Chondrocyte (in vitro differentiated cells): ENCODE results near the gene C1QTNF5. TPM values are rescaled to one million over a fixed set of nuclear protein-coding genes. Genes with fewer than 3 reads are reported as not detected.

Experiments
- DNase-seq: peaks from one replicate; pipeline ENCODE4 v3.0.0; 2021; ENCODE audit warnings: mixed read lengths, low spot score
- H3K27ac Mint-ChIP-seq: one replicate; pipeline ENCODE4 v1.8.0; 2021; ENCODE audit warnings: mild to moderate bottlenecking, moderate library complexity, mixed read lengths; ENCODE audit not compliant: unreplicated experiment
- H3K27me3 Mint-ChIP-seq: 2 replicates; pipeline ENCODE4 v1.8.0; 2021; ENCODE audit warnings: low read depth, mixed read lengths
- H3K36me3 Mint-ChIP-seq: 2 replicates; pipeline ENCODE4 v1.8.0; 2021; ENCODE audit warnings: low read depth, mixed read lengths
- H3K4me1 Mint-ChIP-seq: 2 replicates; pipeline ENCODE4 v1.8.0; 2021; ENCODE audit warnings: low read depth, mild to moderate bottlenecking, mixed read lengths
- H3K4me3 Mint-ChIP-seq: one replicate; pipeline ENCODE4 v1.8.0; 2021; ENCODE audit warnings: mild to moderate bottlenecking, moderate library complexity, mixed read lengths; ENCODE audit not compliant: unreplicated experiment
- H3K9me3 Mint-ChIP-seq: 2 replicates; pipeline ENCODE4 v1.8.0; 2021; ENCODE audit warnings: low read depth, mixed read lengths
- total RNA-seq: library from RNA; stranded (reverse); gene quantifications from 3 replicates; pipeline ENCODE4 v1.2.1, GENCODE V29; 2021
- TF ChIP-seq, protein P1 (sequence below): fragments of 200-600 bp; sonication (generic); IDR thresholded peaks from 2 replicates; pipeline ENCODE4 v1.5.0; 2021; ENCODE audit warnings: antibody characterized with exemption, mild to moderate bottlenecking, moderate library complexity

Gene C1QTNF5
- total RNA-seq, 1 donor from 2014 or later, result 67.1 TPM

DNA sequence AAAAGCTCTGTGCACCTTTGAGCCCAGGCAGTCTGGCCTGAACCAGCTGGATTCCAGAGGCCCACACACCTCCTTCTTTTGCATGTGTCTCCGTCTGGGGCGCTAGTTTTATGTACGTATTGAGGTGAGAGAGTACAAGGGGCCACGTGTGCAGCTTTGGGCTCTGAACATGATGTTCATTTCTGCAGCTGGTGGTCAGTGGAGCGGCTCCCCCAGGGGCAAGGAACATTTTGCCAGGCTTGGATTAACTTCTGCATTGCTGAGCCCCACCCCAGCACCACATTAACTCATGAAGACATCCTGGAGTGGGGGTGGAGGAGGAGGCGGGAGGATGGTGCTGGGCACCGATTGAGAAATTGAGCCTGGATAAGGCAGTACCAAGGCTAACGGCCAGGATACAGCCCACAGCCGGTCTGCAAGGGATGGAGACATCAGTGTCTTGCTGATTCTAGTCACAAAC lies 27.0 kb upstream of the C1QTNF5 start:
- DNase-seq, result peak; percentile 28
- no peak overlapping the region for H3K4me3 Mint-ChIP-seq
- no peaks in the 10 kb centered on the region for H3K9me3 Mint-ChIP-seq
- H3K4me1 Mint-ChIP-seq, result peaks cover 38% of the 10 kb centered on the region
- H3K27me3 Mint-ChIP-seq, result peaks cover 4% of the 10 kb centered on the region
- no peak overlapping the region for H3K27ac Mint-ChIP-seq
- TF ChIP-seq, protein P1, sequence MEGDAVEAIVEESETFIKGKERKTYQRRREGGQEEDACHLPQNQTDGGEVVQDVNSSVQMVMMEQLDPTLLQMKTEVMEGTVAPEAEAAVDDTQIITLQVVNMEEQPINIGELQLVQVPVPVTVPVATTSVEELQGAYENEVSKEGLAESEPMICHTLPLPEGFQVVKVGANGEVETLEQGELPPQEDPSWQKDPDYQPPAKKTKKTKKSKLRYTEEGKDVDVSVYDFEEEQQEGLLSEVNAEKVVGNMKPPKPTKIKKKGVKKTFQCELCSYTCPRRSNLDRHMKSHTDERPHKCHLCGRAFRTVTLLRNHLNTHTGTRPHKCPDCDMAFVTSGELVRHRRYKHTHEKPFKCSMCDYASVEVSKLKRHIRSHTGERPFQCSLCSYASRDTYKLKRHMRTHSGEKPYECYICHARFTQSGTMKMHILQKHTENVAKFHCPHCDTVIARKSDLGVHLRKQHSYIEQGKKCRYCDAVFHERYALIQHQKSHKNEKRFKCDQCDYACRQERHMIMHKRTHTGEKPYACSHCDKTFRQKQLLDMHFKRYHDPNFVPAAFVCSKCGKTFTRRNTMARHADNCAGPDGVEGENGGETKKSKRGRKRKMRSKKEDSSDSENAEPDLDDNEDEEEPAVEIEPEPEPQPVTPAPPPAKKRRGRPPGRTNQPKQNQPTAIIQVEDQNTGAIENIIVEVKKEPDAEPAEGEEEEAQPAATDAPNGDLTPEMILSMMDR, result no peak
- no peaks in the 10 kb centered on the region for H3K36me3 Mint-ChIP-seq

DNA sequence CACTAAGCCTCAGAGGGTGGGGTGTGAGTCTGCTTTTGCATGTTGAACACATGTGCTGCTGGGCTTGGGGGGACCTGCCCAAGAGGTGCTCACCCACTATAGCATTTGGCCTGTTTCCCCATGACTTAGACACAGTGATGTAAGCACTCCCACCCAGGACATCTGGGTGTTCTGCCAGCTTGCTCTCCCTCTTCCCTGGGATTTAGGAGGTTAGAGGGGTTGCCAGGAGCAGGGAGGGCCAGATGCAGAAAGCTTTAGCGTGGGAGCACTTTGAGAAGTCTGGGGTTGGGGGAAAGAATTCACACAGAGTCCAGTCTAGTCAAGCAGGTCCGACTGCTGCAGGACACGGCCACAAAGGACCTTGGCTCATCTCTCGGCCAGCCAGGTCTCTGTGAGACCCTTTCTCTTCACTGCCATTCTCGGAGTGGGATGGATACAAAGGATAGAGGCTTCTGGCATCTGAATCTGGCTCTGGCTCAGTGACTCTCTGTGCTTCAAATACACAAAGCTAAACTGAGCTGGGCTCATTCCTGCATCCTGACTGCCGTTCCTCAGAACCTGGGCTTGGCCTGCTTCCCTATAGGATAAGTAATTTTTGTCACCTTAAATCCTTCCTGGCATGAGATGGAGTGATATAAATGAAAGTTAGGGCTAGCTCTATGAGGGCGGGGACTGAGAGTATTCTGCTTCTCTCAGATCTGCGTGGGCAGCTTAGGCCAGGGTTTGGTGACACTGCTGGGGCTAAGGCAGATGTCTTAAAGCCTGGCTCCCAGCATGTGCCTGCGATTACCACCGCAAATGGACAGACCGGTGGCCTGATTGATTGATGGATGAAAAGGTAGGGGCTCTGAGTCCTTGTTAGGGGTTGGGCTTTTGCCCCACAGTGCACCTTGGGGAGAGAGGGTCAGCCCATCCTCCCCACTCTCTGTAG lies 26.3 kb upstream of the C1QTNF5 start:
- Mint-ChIP-seq H3K27ac (no peak overlapping the region), H3K4me3 (no peak overlapping the region), H3K27me3 (peaks cover 4% of the 10 kb centered on the region), H3K36me3 (no peaks in the 10 kb centered on the region), H3K9me3 (no peaks in the 10 kb centered on the region), H3K4me1 (peaks cover 45% of the 10 kb centered on the region)
- TF ChIP-seq, protein P1, result no peak
- peak; percentile 33 for DNase-seq

DNA sequence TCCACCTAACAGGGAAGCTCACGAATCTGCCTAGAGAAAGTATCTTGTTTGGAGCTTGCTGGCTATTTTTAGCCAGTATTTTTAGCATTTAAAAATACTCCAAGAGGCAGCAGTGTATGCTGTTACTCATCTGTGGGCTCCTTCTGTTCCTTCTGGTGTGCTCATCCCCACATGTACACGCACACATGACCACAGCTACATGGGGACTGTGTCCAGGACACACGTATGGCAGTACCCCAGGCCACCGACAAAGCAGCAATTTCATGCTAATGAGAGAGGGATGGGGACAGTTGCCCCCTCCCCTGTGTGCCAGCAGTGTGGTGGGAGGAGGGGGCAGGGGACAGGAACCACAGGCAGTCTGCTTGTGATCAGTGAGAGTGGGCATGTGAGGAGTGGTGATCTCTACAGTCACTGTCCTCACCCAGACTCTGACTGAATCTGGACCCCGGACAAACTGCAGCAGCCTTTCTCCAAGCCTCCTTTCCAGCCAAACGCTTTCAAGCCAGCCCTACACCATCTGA lies 24.4 kb upstream of the C1QTNF5 start:
- DNase-seq, result no peak
- TF ChIP-seq, protein P1, result no peak
- peaks cover 48% of the 10 kb centered on the region for H3K4me1 Mint-ChIP-seq
- H3K27me3 Mint-ChIP-seq, result peaks cover 4% of the 10 kb centered on the region
- H3K4me3 Mint-ChIP-seq, result peak overlapping the region; percentile 73
- H3K27ac Mint-ChIP-seq, result peak overlapping the region; percentile 63
- no peaks in the 10 kb centered on the region for H3K36me3 Mint-ChIP-seq
- H3K9me3 Mint-ChIP-seq, result no peaks in the 10 kb centered on the region

DNA sequence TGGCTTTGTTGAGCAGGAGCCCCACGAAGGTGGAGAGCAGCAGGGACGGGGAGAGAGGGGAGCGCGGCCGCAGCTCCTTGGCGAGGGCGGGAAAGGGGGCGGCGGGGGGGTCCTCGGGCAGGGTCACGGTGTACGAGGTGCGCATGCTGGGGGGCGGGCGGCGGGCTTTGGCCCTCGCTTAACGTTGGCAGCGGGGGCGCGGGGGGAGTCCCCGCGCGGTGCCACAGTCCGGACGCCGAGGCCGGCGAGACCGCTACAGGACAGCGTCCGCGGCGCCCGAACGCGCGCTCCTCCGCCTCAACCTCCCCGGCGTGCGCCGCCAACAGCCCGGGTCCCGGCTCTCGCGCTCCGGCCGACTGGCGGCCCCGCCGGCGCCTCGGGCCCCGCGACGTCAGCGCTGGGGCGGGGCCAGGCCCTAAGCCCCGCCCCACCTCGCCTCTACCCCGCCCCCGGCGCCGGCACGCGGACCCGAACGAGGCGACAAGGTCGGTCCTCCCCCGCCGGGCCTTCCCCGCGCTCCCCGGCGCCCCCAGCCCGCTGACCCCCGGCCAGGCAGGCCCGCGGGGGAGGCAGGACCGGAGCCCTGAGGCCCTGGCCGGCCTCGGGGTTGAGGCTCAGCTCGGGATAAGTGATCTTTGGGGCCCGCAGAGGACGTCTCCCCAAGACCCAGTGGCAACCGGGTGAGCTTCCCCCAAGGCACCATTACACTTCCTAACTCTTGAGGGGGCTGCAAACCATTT lies 23.3 kb upstream of the C1QTNF5 start:
- Mint-ChIP-seq H3K27me3 (peaks cover 2% of the 10 kb centered on the region), H3K27ac (no peak overlapping the region), H3K9me3 (no peaks in the 10 kb centered on the region), H3K36me3 (peaks cover 1% of the 10 kb centered on the region), H3K4me1 (peaks cover 52% of the 10 kb centered on the region), H3K4me3 (peak overlapping the region; percentile 73)
- DNase-seq, result peak; percentile 65
- TF ChIP-seq, protein P1, result no peak
